ENCODE data around the gene FAM120B. TPM values are rescaled to one million over a fixed set of nuclear protein-coding genes. Genes with fewer than 3 reads are reported as not detected.

Gene FAM120B
- total RNA-seq, 1 experiment from 2014 or later, result 25.2 TPM

- Histone ChIP-seq H4K20me1 (ENCODE audit: insufficient read depth) (no peaks in the 10 kb centered on the region), H3K4me2 (ENCODE audit: low read length) (no peak overlapping the region), H3K27ac (ENCODE audit: low read depth, low read length) (no peak overlapping the region), H3K9ac (ENCODE audit: low read length) (no peak overlapping the region), H3K4me3 (replicated peaks in 1 of 2; ENCODE audit: low read depth in 1 of 2, low read length in 2 of 2) (no peak overlapping the region), H3K36me3 (ENCODE audit: control insufficient read depth in 1 of 2, insufficient read depth in 2 of 2, low read length in 2 of 2) (no peaks in the 10 kb centered on the region), H3K79me2 (ENCODE audit: insufficient read depth, low read length) (no peaks in the 10 kb centered on the region), H3K9me2 (ENCODE audit: insufficient read depth) (no peaks in the 10 kb centered on the region), H2AFZ (ENCODE audit: low read depth, low read length, poor library complexity, severe bottlenecking) (no peak overlapping the region), H3K4me1 (ENCODE audit: control insufficient read depth in 1 of 2, insufficient read depth in 2 of 2, low read length in 2 of 2) (peaks cover 0 to 5% of the 10 kb centered on the region in 2 experiments; a peak in 1 of 4 replicates), H3K27me3 (ENCODE audit: insufficient read depth, low read length) (no peaks in the 10 kb centered on the region), H3K9me3 (ENCODE audit: control insufficient read depth in 1 of 2, insufficient read depth in 1 of 2, low read depth in 1 of 2, low read length in 2 of 2) (no peaks in the 10 kb centered on the region)
- ATAC-seq, result no peak
- RAD21 ChIA-PET (ENCODE audit: low non-redundant PET in 1 of 2, low total read pairs in 2 of 2, uncharacterized antibody in 2 of 2, unreplicated experiment in 2 of 2), result no interaction called here
- POLR2A ChIA-PET, result no interaction called here
- no TSS peak for BruUV-seq (replicated peaks)
- no peak for DNase-seq (ENCODE audit: low read depth, low spot score)
- CTCF ChIA-PET, result no interaction called here
- intact Hi-C loops (cut with micrococcal nuclease), result no loop called here
- TF ChIP-seq ZBTB33 (IDR thresholded peaks at IDR 0.05; ENCODE audit: extremely low read depth, insufficient replicate concordance, low read length) (no peak), POLR2AphosphoS5 (IDR thresholded peaks at IDR 0.05; ENCODE audit: low read depth, low read length) (no peak), REST (IDR thresholded peaks at IDR 0.05; ENCODE audit: low read depth) (no peak), CTCF (IDR thresholded peaks at IDR 0.05 in 2 of 3, conservative IDR thresholded peaks at IDR 0.05 in 1 of 3; ENCODE audit: borderline replicate concordance in 1 of 3, insufficient read depth in 1 of 3, low read depth in 2 of 3, low read length in 2 of 3) (no peak), SIN3A (IDR thresholded peaks at IDR 0.05; ENCODE audit: low read depth) (no peak), EGR1 (IDR thresholded peaks at IDR 0.05; ENCODE audit: low read depth) (no peak), ATF3 (IDR thresholded peaks at IDR 0.05) (no peak), YY1 (IDR thresholded peaks at IDR 0.05; ENCODE audit: extremely low read depth, insufficient replicate concordance, low read depth, low read length) (no peak), POLR2A (IDR thresholded peaks at IDR 0.05; ENCODE audit: borderline replicate concordance, extremely low read depth, insufficient read depth, insufficient read length) (no peak), TCF7L2 (IDR thresholded peaks at IDR 0.05; ENCODE audit: borderline replicate concordance, extremely low read depth, insufficient read depth, insufficient read length) (no peak), ELF1 (IDR thresholded peaks at IDR 0.05; ENCODE audit: borderline replicate concordance, low read depth) (no peak), EZH2 (IDR thresholded peaks at IDR 0.05) (no peak), CEBPB (IDR thresholded peaks at IDR 0.05; ENCODE audit: low read depth) (no peak), FOSL1 (IDR thresholded peaks at IDR 0.05; ENCODE audit: low read depth) (no peak), SRF (IDR thresholded peaks at IDR 0.05; ENCODE audit: low read depth) (no peak)
These were observed 136.0 kb downstream of the FAM120B start for GRCh38 chr6:170442596-170442995.

All from HCT116 (cell line).